Esophagus squamous epithelium (tissue), 5 donors: Measurements from ENCODE around the gene THADA. TPM values are rescaled to one million over a fixed set of nuclear protein-coding genes. Genes with fewer than 3 reads are reported as not detected.
A peak's percentile ranks its signal among the peaks of the same experiment; 100 is the strongest.

Experiments used
- DNase-seq: peaks from one replicate; lab custom pipeline; 2025; lab: John Stamatoyannopoulos, UW
- H3K27ac ChIP-seq, 4 donors: fragments of 200-600 bp; sonication (generic); one replicate each; pipeline ENCODE4 v1.5.1; 2016 to 2019; ENCODE audit warnings: mild to moderate bottlenecking in 1 of 4
- H3K27me3 ChIP-seq, 4 donors: fragments of 200-600 bp; sonication (generic); 1 replicate in 3 of 4; 2 replicates in 1 of 4; pipeline versions ENCODE4 v1.5.1 to v1.6.0; 2017 to 2021; ENCODE audit warnings: antibody characterized with exemption in 1 of 4
- H3K36me3 ChIP-seq, 3 donors: fragments of 200-600 bp; sonication (generic); one replicate each; pipeline ENCODE4 v1.5.1; 2016 to 2019
- H3K4me1 ChIP-seq, 3 donors: fragments of 200-600 bp; sonication (generic); one replicate each; pipeline ENCODE4 v1.5.1; 2017 to 2019
- H3K4me3 ChIP-seq, 4 donors: fragments of 200-600 bp; sonication (generic); 1 replicate in 3 of 4; 2 replicates in 1 of 4; pipeline ENCODE4 v1.5.1; 2016 to 2019; ENCODE audit warnings: mild to moderate bottlenecking in 2 of 4, moderate library complexity in 1 of 4
- H3K9me3 ChIP-seq, 3 donors: fragments of 200-600 bp; sonication (generic); one replicate each; pipeline ENCODE4 v1.5.1; 2016 to 2019
- POLR2A ChIP-seq, 4 donors: fragments of 450-650 bp; IDR thresholded peaks; one replicate each; pipeline ENCODE4 v1.6.1; 2017; ENCODE audit warnings: antibody characterized with exemption in 4 of 4, mild to moderate bottlenecking in 4 of 4, moderate library complexity in 3 of 4
- WGBS, 2 donors: methylation state at CpG; one replicate each; pipeline ENCODE4 v1.1.5; 2018; 5-methylcytosine and 5-hydroxymethylcytosine counted together
- intact Hi-C: fragments of 100-400 bp; cut with DNase I; formaldehyde crosslinking; loops from one replicate; pipeline ENCODE4 v1.15.0; 2022
- total RNA-seq, 4 donors: library from RNA; depleted of rRNA; stranded (reverse); fragments of >200 nt; gene quantifications; one replicate each; pipeline ENCODE4 v1.1.0, GENCODE V29; 2016
- TF ChIP-seq, protein P1 (sequence below), 6 experiments: fragments of 450-650 bp in 4 of 6; fragments of 200-600 bp in 2 of 6; sonication (generic) in 2 of 6; IDR thresholded peaks; one replicate each; pipeline ENCODE4 v1.5.1; 2016 to 2019; ENCODE audit warnings: antibody characterized with exemption in 6 of 6, mild to moderate bottlenecking in 4 of 6, moderate library complexity in 4 of 6
- donor health status: DM: yes; HTN: yes; CAD: no.

THADA gene
- total RNA-seq, 4 donors from 2014 or later = 14.0 to 32.2 (median 21.0) TPM

DNA sequence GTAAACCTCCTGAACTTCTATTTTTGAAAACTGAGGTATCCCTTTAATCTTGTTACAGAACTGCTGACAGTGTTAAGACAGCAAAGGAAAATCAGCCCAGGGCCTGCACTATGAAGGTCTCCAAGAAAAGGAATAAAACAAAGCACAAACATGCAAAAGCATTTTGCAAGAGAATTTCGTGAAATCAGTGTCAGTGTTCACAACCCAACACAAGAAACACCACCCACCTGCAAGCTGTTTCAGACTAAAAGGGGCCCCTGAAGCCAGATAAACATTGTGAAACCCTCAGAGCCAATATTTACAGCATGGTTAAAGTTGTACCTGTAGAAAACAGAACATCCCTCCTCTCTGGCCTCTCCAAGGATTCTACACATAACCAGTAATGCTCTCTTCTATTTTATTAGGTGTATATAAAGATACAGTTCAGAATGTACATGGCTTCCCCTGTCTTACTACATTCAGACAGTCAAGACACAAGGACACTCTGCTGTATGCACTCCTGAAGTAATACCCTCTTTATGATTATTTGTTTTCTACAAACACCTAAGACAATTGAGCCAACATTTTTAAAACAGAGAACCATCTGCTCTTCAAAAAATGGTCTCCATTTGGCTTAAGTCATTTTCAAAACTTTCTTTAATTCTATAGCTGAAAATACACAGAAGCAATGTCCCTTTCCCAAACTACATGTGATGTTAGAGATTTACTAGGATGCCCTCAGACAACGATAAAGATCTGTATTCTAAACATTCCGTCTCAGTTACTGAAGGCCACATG, 219.9 kb downstream of the THADA start:
- 75 to 80% methylated on average over 3 of the region's 3 CpGs for WGBS, 2 donors
- intact Hi-C loops = no loop called here
- H3K27ac ChIP-seq = no peak overlapping the region

DNA sequence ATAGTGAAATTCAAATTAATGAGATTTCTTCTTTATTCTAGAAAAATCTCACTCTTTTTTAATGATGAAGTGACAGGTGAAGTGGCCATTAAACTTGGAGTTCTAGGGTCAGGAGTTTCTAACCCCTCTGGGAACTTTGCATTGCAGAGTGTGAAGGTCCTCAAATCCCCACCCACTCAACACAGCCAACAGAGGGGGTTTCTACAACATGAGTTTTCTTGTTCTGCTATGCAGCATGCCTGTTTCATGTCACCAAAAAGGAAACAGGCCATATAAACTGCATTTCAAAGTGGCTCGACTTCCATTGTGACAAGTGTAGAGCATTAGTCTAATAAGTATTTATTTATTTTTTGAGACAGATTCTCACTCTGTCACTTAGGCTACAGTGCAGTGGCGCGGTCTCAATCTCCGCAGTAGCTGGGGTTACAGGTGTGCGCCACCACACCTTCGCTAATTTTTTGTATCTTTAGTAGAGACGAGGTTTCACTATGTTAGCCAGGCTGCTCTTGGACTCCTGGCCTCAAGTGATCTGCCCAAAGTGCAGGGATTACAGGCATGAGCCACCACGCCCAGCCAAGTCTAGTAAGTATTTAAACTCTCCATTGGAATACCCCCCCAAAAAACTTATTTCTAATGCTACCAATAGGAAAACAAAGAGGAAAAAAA, 223.3 kb downstream of the THADA start:
- H3K36me3 ChIP-seq = no peaks in the 10 kb centered on the region
- peaks cover 0 to 47% (median 22%) of the 10 kb centered on the region in 3 donors for H3K4me1 ChIP-seq
- no peaks in the 10 kb centered on the region for H3K27me3 ChIP-seq
- no peaks in the 10 kb centered on the region for H3K9me3 ChIP-seq
- no peak for TF ChIP-seq POLR2A (IDR thresholded peaks at IDR 0.05)
- TF ChIP-seq, protein P1, sequence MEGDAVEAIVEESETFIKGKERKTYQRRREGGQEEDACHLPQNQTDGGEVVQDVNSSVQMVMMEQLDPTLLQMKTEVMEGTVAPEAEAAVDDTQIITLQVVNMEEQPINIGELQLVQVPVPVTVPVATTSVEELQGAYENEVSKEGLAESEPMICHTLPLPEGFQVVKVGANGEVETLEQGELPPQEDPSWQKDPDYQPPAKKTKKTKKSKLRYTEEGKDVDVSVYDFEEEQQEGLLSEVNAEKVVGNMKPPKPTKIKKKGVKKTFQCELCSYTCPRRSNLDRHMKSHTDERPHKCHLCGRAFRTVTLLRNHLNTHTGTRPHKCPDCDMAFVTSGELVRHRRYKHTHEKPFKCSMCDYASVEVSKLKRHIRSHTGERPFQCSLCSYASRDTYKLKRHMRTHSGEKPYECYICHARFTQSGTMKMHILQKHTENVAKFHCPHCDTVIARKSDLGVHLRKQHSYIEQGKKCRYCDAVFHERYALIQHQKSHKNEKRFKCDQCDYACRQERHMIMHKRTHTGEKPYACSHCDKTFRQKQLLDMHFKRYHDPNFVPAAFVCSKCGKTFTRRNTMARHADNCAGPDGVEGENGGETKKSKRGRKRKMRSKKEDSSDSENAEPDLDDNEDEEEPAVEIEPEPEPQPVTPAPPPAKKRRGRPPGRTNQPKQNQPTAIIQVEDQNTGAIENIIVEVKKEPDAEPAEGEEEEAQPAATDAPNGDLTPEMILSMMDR (IDR thresholded peaks at IDR 0.05) = no peak
- intact Hi-C loops = no loop called here
- no peak overlapping the region for H3K27ac ChIP-seq
- no peak overlapping the region for H3K4me3 ChIP-seq
- WGBS, 2 donors = 92 to 94% methylated on average over 8 of the region's 8 CpGs
- DNase-seq = no peak

More for the DNA sequence above, 219.9 kb downstream of the THADA start:
- H3K4me3 ChIP-seq = no peak overlapping the region
- no peaks in the 10 kb centered on the region for H3K9me3 ChIP-seq
- peaks cover 0 to 25% (median 6%) of the 10 kb centered on the region in 3 donors for H3K4me1 ChIP-seq
- no peaks in the 10 kb centered on the region for H3K36me3 ChIP-seq
- no peaks in the 10 kb centered on the region for H3K27me3 ChIP-seq
- DNase-seq = no peak
- no peak for TF ChIP-seq POLR2A (IDR thresholded peaks at IDR 0.05)
- TF ChIP-seq, protein P1 (IDR thresholded peaks at IDR 0.05) = no peak

DNA sequence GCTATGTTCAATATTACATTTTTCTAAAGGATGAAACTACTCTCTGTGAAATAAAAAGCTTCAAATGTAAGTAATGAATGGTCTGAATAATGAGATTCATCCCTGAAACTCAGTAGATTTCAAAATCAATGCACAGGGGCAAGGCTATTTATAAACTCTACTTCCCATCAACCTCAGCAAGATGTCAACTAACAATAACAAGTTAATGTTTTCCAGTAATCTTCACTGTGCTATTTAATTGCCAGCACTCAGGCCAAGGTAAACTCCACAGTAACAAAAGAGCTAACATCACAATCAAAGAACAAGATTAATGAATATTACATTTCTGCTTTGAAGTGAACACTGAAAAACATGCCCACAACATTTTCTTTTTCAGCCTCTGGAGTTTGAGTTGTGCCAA, 225.1 kb downstream of the THADA start:
- no peaks in the 10 kb centered on the region for H3K27me3 ChIP-seq
- H3K36me3 ChIP-seq = no peaks in the 10 kb centered on the region
- peaks cover 0 to 44% (median 21%) of the 10 kb centered on the region in 3 donors for H3K4me1 ChIP-seq
- intact Hi-C loops = no loop called here
- DNase-seq = no peak
- H3K9me3 ChIP-seq = no peaks in the 10 kb centered on the region
- H3K4me3 ChIP-seq = no peak overlapping the region
- TF ChIP-seq POLR2A (IDR thresholded peaks at IDR 0.05) = no peak
- TF ChIP-seq, protein P1 (IDR thresholded peaks at IDR 0.05) = no peak
- H3K27ac ChIP-seq = peak overlapping the region in 2 of 4 donors; percentile 42 to 63

DNA sequence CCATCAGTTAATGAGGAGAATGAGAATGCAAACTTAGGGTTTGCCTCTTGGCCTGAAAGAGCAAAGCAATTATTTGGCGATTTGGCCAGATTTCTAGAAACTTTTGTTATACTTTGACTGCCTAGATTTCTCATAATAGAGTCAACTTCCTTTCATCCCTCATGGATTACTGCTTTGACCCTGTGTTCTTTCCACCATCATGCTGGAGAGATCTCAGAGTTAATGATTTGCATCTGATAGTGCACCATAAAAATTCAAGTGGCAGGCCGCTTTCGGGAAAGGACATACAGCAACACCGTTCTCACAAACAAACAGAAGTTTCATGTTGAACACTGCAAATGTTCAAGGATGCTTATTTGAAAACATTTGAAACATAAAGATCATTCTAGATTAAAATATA, 225.7 kb downstream of the THADA start:
- TF ChIP-seq POLR2A (IDR thresholded peaks at IDR 0.05) = no peak
- H3K27me3 ChIP-seq = no peaks in the 10 kb centered on the region
- H3K4me3 ChIP-seq = no peak overlapping the region
- 62 to 76% methylated on average over 4 of the region's 4 CpGs for WGBS, 2 donors
- no peaks in the 10 kb centered on the region for H3K36me3 ChIP-seq
- peaks cover 0 to 39% (median 19%) of the 10 kb centered on the region in 3 donors for H3K4me1 ChIP-seq
- H3K27ac ChIP-seq = peak overlapping the region in 3 of 4 donors; percentile 42 to 64 (median 63)
- DNase-seq = no peak
- intact Hi-C loops = no loop called here
- no peaks in the 10 kb centered on the region for H3K9me3 ChIP-seq

DNA sequence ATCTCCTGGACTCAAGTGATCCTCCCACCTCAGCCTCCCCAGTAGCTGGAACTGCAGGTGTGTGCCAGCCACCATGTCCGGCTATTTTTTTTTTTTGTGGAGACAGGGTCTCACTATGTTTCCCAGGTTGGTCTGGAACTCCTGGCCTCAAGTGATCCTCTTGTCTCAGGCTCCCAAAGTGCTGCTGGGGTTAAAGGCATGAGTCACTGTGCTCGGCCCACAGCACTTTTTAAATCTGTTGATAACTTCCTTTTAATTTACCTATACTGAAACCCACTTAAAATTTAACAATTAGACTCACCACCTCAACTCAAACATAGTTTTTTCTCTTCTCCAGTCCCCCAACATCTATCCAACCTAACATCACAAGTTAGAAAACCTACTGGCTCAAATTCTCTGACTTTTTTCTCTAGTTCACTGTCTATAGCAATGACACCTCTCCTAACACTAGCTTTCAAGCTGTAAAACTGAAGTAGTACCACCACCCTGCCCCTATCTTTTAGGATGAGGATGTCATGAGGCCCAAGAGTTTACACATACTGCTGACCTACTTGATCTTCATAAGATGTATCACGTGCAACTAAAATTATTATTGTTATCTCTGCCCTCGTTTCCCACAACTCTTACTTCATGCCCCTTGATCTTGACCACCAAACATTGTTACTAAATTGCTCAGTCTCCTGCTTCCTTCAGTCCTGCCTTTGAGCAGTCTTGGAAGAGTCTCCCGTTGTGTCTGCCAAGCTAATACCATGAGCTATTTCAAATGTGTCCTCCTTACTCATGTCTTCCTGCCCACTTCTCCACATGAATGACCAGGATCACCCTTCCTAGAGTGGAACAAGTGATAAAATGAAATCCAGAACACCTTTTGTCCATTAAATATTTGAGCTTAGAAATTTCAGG, 227.1 kb downstream of the THADA start:
- intact Hi-C loops = no loop called here
- Histone ChIP-seq H3K27me3 (no peaks in the 10 kb centered on the region), H3K4me3 (no peak overlapping the region), H3K36me3 (no peaks in the 10 kb centered on the region), H3K27ac (peak overlapping the region in 3 of 4 donors; percentile 42 to 64 (median 63)), H3K9me3 (no peaks in the 10 kb centered on the region), H3K4me1 (peaks cover 0 to 34% (median 19%) of the 10 kb centered on the region in 3 donors)
- TF ChIP-seq, protein P1 (IDR thresholded peaks at IDR 0.05) = no peak
- TF ChIP-seq POLR2A (IDR thresholded peaks at IDR 0.05) = no peak
- 74% methylated on average over 5 of the region's 5 CpGs for WGBS, 2 donors
- DNase-seq = no peak
